DND-41 (cell line): ENCODE measurements around the gene CEP112.

Experiments
- ATAC-seq: fragments of 200-7000 bp; cut with Tn5 transposase; 3 replicates; pipeline ENCODE4 v1.9.1; 2021; ENCODE audit warnings: low read depth; ENCODE audit not compliant: insufficient read depth
- DNase-seq: peaks from one replicate; pipeline ENCODE4 v3.0.0-alpha.2; 2020
- H2AFZ ChIP-seq: 2 replicates; pipeline ENCODE4 v1.6.0; 2012; ENCODE audit warnings: low read depth, low read length
- H3K27ac ChIP-seq: 2 replicates; pipeline ENCODE4 v1.5.1; 2012; ENCODE audit warnings: low read length, inconsistent platforms
- H3K27me3 ChIP-seq: fragments of 200-600 bp; sonication (generic); 2 replicates; pipeline ENCODE4 v1.6.0; 2012; ENCODE audit warnings: low read length, mild to moderate bottlenecking, inconsistent platforms; ENCODE audit not compliant: insufficient read depth, poor library complexity
- H3K36me3 ChIP-seq: 2 replicates; pipeline ENCODE4 v1.5.1; 2012; ENCODE audit warnings: low read length, inconsistent platforms; ENCODE audit not compliant: insufficient read depth
- H3K4me1 ChIP-seq: 2 replicates; pipeline ENCODE4 v1.5.1; 2012; ENCODE audit warnings: mild to moderate bottlenecking, low read length; ENCODE audit not compliant: insufficient read depth
- H3K4me2 ChIP-seq: 2 replicates; pipeline ENCODE4 v1.6.0; 2012; ENCODE audit warnings: mild to moderate bottlenecking, moderate library complexity, low read length, inconsistent platforms; ENCODE audit not compliant: insufficient read depth
- H3K4me3 ChIP-seq, 2 experiments: fragments of 200-600 bp in 1 of 2; shearing (Covaris generic) in 1 of 2; 2 replicates each; pipeline ENCODE4 v1.5.1; 2012 to 2016; ENCODE audit warnings: inconsistent platforms in 2 of 2, low read length in 2 of 2, mild to moderate bottlenecking in 2 of 2, low read depth in 1 of 2, moderate library complexity in 1 of 2
- H3K79me2 ChIP-seq: 2 replicates; pipeline ENCODE4 v1.6.0; 2012; ENCODE audit warnings: low read length, inconsistent platforms; ENCODE audit not compliant: insufficient read depth
- H3K9ac ChIP-seq: 2 replicates; pipeline ENCODE4 v1.6.0; 2012; ENCODE audit warnings: low read depth, mild to moderate bottlenecking, inconsistent platforms, low read length, moderate library complexity
- H3K9me3 ChIP-seq: 2 replicates; pipeline ENCODE4 v1.5.1; 2012; ENCODE audit warnings: low read length, moderate library complexity, mild to moderate bottlenecking, inconsistent platforms; ENCODE audit not compliant: insufficient read depth, severe bottlenecking
- H4K20me1 ChIP-seq: 2 replicates; pipeline ENCODE4 v1.6.0; 2012; ENCODE audit warnings: low read length; ENCODE audit not compliant: insufficient read depth
- CTCF ChIP-seq: IDR thresholded peaks from 2 replicates; pipeline ENCODE4 v1.5.1; 2012; ENCODE audit warnings: borderline replicate concordance, low read length, moderate library complexity, mild to moderate bottlenecking; ENCODE audit not compliant: poor library complexity, severe bottlenecking; ENCODE audit errors: extremely low read depth
- EZH2 ChIP-seq: IDR thresholded peaks from 3 replicates; pipeline ENCODE4 v1.6.1; 2012; ENCODE audit warnings: borderline replicate concordance, low read depth, mild to moderate bottlenecking, moderate library complexity, low read length, inconsistent platforms; ENCODE audit not compliant: severe bottlenecking

CEP112 gene

GRCh38 chr17:65864394-65864793, 327.5 kb downstream of the CEP112 start:
- H3K4me3 ChIP-seq = no peak overlapping the region
- TF ChIP-seq EZH2 (no peak), CTCF (no peak)
- no peak overlapping the region for H3K4me2 ChIP-seq
- H2AFZ ChIP-seq = no peak overlapping the region
- H3K36me3 ChIP-seq = no peaks in the 10 kb centered on the region
- H4K20me1 ChIP-seq = no peaks in the 10 kb centered on the region
- ATAC-seq = no peak
- H3K9ac ChIP-seq = no peak overlapping the region
- H3K9me3 ChIP-seq = peaks cover 14% of the 10 kb centered on the region
- H3K27ac ChIP-seq = no peak overlapping the region
- no peak for DNase-seq
- no peaks in the 10 kb centered on the region for H3K79me2 ChIP-seq
- no peaks in the 10 kb centered on the region for H3K4me1 ChIP-seq
- no peaks in the 10 kb centered on the region for H3K27me3 ChIP-seq

GRCh38 chr17:65857718-65858117, 334.2 kb downstream of the CEP112 start:
- Histone ChIP-seq H3K36me3 (no peaks in the 10 kb centered on the region), H3K9ac (no peak overlapping the region), H4K20me1 (no peaks in the 10 kb centered on the region), H3K27me3 (no peaks in the 10 kb centered on the region), H3K4me2 (no peak overlapping the region), H3K4me1 (no peaks in the 10 kb centered on the region), H3K9me3 (no peaks in the 10 kb centered on the region), H2AFZ (no peak overlapping the region), H3K79me2 (no peaks in the 10 kb centered on the region), H3K27ac (no peak overlapping the region), H3K4me3 (no peak overlapping the region)
- ATAC-seq (no peak), DNase-seq (no peak)
- TF ChIP-seq CTCF = no peak
- no peak for TF ChIP-seq EZH2

- no peaks in the 10 kb centered on the region for H4K20me1 ChIP-seq
- no peak overlapping the region for H3K9ac ChIP-seq
- TF ChIP-seq EZH2 (no peak), CTCF (no peak)
- ATAC-seq (no peak), DNase-seq (no peak)
- no peaks in the 10 kb centered on the region for H3K36me3 ChIP-seq
- no peaks in the 10 kb centered on the region for H3K9me3 ChIP-seq
- no peak overlapping the region for H3K4me3 ChIP-seq
- no peak overlapping the region for H3K4me2 ChIP-seq
- no peaks in the 10 kb centered on the region for H3K79me2 ChIP-seq
- H2AFZ ChIP-seq = no peak overlapping the region
- no peak overlapping the region for H3K27ac ChIP-seq
- no peaks in the 10 kb centered on the region for H3K27me3 ChIP-seq
- H3K4me1 ChIP-seq = no peaks in the 10 kb centered on the region
These were observed 335.1 kb downstream of the CEP112 start for GRCh38 chr17:65856865-65857264.

GRCh38 chr17:65855675-65856074, 336.3 kb downstream of the CEP112 start:
- Histone ChIP-seq H3K4me1 (no peaks in the 10 kb centered on the region), H3K9ac (no peak overlapping the region), H3K36me3 (no peaks in the 10 kb centered on the region), H3K4me3 (no peak overlapping the region), H3K9me3 (no peaks in the 10 kb centered on the region), H4K20me1 (no peaks in the 10 kb centered on the region), H2AFZ (no peak overlapping the region), H3K27ac (no peak overlapping the region), H3K27me3 (no peaks in the 10 kb centered on the region), H3K4me2 (no peak overlapping the region), H3K79me2 (no peaks in the 10 kb centered on the region)
- no peak for ATAC-seq
- no peak for DNase-seq
- TF ChIP-seq CTCF (no peak), EZH2 (no peak)
